NB4 (cell line): ENCODE measurements around the gene BORCS8.

Experiments used
- DNase-seq: peaks from one replicate; pipeline ENCODE4 v3.0.0; 2010; ENCODE audit warnings: low read depth
- H3K4me3 ChIP-seq: one replicate; pipeline ENCODE4 v1.5.1; 2011; ENCODE audit warnings: mild to moderate bottlenecking, low read depth, low read length, moderate library complexity
- MYC ChIP-seq: IDR thresholded peaks from 2 replicates; pipeline ENCODE4 v1.6.1; 2011; ENCODE audit warnings: low read depth, low read length
- POLR2A ChIP-seq: IDR thresholded peaks from 2 replicates; pipeline ENCODE4 v1.6.1; 2011; ENCODE audit warnings: mild to moderate bottlenecking; ENCODE audit not compliant: insufficient read length; ENCODE audit errors: extremely low read depth
- TF ChIP-seq, protein P1 (sequence below): IDR thresholded peaks from one replicate; pipeline ENCODE4 v1.5.1; 2012; ENCODE audit warnings: low read depth, low read length
- TF ChIP-seq, protein P2 (sequence below): IDR thresholded peaks from 2 replicates; pipeline ENCODE4 v1.6.1; 2011; ENCODE audit warnings: low read depth, low read length

BORCS8 gene

DNA sequence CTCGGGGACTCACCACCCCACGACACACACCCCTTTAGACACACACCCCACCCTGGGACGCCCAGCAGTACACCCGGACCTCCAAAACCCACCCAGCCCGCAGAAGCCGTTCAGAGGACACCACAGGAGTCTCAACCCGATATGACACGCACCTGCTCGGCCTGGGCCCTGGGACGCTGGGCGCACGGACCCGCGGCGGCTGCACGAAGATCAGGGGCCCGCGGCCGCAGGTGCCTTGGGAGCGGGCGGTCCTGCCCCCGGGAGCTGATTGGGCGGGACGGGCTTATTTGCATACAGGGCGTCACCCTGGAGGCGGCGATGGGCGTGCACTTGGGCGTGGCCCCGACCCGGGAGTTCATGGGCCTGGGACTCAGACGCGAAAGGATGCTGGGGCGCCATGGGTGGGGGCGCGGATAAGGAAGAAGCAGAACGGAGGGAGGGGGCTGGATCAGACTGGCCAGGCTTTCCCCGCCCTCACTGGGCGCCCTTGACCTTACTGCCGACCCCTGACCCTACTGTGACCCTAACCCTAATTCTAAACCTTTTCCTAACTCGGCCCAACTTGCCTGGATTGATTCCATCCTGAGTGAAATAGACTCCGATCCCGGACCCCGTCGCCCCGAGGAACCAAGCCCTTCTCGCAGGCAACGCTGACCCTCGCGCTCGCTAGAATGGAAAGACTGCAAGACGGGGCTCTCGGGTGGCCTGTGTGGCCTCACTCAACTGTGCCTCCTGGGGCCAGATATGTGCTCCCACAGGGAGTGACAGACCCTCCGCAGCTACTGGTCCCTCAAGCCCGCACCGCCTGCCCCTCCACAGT, 21.7 kb downstream of the BORCS8 start, which contains the start of gene MEF2B:
MEF2B (minus strand) TSS at position 211 of the 820 bp plus-strand sequence. CDS start 19,528 bp downstream, outside the sequence.
- TF ChIP-seq POLR2A (no peak), MYC (no peak)
- TF ChIP-seq, protein P1, sequence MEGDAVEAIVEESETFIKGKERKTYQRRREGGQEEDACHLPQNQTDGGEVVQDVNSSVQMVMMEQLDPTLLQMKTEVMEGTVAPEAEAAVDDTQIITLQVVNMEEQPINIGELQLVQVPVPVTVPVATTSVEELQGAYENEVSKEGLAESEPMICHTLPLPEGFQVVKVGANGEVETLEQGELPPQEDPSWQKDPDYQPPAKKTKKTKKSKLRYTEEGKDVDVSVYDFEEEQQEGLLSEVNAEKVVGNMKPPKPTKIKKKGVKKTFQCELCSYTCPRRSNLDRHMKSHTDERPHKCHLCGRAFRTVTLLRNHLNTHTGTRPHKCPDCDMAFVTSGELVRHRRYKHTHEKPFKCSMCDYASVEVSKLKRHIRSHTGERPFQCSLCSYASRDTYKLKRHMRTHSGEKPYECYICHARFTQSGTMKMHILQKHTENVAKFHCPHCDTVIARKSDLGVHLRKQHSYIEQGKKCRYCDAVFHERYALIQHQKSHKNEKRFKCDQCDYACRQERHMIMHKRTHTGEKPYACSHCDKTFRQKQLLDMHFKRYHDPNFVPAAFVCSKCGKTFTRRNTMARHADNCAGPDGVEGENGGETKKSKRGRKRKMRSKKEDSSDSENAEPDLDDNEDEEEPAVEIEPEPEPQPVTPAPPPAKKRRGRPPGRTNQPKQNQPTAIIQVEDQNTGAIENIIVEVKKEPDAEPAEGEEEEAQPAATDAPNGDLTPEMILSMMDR: no peak
- TF ChIP-seq, protein P2, sequence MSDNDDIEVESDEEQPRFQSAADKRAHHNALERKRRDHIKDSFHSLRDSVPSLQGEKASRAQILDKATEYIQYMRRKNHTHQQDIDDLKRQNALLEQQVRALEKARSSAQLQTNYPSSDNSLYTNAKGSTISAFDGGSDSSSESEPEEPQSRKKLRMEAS: no peak
- H3K4me3 ChIP-seq: no peak within 1 kb of the TSS

DNA sequence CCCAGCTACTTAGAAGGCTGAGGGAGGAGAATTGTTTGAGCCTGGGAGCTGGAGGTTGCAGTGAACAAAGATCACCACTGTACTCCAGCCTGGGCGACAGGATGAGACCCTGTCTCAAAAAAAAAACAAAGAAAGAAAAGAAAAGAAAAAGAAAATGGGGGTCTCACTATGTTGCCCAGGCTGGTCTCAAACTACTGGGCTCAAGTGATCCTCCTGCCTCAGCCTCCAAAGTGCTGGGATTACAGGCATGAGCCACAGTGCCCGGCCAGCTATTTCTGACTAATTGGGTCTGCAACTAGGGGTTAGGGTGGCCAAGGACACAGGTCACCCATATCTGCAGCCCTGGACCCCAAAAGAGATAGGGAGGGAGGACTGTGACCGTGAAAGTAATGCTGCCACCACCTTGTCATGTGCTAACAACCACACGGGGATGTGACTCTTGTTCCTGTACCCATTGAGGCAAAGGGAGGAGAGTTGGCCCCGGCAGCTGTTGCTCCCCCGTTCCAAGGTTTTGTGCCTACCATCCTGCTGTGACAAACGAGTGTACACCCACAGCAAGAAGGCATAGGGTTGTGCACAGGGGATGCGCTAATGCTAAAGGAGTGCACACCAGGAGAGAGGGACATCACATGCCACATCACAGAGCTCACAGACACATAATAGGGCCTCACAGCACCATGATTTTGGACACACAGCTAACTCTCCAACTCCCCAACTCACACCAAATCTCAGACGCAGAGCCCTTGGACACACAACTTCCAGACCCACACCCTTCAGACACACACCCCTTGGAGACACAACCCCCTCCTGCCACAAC, 22.5 kb downstream of the BORCS8 start:
- no peak overlapping the region for H3K4me3 ChIP-seq
- TF ChIP-seq, protein P2: no peak
- no peak for TF ChIP-seq POLR2A
- no peak for TF ChIP-seq MYC
- TF ChIP-seq, protein P1: no peak
- DNase-seq: no peak

More for the DNA sequence above, 21.7 kb downstream of the BORCS8 start, which contains the start of gene MEF2B:
- peak; percentile 85 for DNase-seq

DNA sequence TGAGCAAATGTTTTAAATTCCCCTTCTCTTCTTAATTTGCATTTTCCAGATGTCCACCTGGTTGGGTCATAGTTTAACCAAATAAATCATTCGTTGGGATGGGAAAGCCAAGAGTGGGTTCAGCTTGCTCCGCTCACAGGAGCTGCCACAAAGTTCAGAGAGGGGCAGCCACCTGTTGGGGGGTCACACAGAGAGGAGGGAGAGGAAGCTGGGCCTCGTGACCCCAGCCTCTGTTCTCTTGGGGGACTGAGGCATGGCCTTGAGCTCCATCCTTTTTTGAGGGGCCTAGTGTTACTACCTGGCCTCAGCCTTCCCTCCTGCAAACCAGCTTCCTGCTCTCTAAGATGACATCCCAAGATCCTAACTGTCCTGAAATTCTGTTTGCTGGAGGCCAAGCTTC, 24.3 kb downstream of the BORCS8 start:
- no peak overlapping the region for H3K4me3 ChIP-seq
- no peak for DNase-seq
- TF ChIP-seq MYC: no peak
- TF ChIP-seq, protein P2: no peak
- no peak for TF ChIP-seq POLR2A
- TF ChIP-seq, protein P1: no peak

GRCh38 chr19:19165396-19165795, 26.6 kb downstream of the BORCS8 start:
- no peak for DNase-seq
- no peak overlapping the region for H3K4me3 ChIP-seq
- TF ChIP-seq, protein P1: no peak
- TF ChIP-seq POLR2A (no peak), MYC (no peak)
- TF ChIP-seq, protein P2: no peak

DNA sequence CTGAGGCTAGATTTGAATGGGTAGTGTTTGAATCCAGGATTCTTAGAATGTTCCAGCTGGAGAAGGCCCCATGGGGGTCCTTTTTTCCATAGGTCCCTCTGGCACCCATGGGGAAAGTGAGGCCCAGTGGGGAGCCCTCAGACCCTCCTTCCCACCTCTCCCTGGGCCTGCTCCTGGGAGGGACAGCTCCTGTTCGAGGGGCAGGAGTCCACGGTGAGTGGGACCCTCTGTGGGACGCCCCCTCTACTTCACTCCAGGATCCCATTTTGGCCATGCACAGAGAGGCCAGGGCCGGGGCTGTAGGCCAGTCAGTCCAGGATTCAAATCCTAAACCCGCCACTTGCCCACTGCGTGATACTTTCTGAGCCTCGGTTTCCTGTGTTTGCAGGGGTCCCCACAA, 29.5 kb downstream of the BORCS8 start:
- TF ChIP-seq, protein P2: no peak
- TF ChIP-seq MYC (no peak), POLR2A (no peak)
- TF ChIP-seq, protein P1: no peak
- DNase-seq: no peak
- H3K4me3 ChIP-seq: no peak overlapping the region
